Embryonic facial prominence (tissue), 1 donor: Measurements from ENCODE around the gene BCAT1.

Experiments
- DNase-seq: peaks from one replicate; pipeline ENCODE4 v3.0.0-alpha.2; 2016; ENCODE audit errors: extremely low spot score

The BCAT1 gene, protein sequence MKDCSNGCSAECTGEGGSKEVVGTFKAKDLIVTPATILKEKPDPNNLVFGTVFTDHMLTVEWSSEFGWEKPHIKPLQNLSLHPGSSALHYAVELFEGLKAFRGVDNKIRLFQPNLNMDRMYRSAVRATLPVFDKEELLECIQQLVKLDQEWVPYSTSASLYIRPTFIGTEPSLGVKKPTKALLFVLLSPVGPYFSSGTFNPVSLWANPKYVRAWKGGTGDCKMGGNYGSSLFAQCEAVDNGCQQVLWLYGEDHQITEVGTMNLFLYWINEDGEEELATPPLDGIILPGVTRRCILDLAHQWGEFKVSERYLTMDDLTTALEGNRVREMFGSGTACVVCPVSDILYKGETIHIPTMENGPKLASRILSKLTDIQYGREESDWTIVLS

GRCh38 chr12:24948757-24949722 is at the start of gene BCAT1:
TSS of gene BCAT1 (minus strand) at chr12:24949101. CDS start at chr12:24948932, 169 bp downstream.
- DNase-seq, result peak; percentile 38

DNA sequence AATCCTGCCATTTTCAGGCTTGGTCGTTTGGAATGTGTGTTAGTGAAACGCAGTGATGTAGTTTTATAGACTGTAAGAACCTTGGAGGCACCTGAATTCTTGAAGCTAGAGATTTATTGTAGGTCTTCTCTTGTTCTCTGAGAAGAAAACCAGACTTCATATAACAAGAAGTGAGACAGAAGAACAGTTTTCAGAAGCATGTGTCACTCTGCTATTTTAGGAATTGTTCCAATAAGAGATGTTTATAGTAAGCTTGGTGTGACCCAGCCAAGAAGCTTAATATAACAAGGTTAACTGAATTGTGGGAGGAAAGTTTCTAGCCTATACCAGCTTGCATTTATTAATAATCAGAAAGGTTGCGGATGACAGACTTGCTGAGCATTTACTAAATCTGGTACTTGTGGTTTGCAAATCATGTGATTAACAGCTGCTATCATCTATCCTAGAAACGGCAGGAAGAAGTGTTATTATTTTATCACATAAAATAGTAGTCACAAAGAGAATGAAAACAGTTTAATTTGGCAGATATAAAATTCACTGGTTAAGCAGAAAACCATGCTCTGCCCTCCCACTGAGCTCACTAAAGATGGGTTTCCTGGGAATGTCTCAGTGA is 49.2 kb upstream of the BCAT1 start:
- no peak for DNase-seq

DNA sequence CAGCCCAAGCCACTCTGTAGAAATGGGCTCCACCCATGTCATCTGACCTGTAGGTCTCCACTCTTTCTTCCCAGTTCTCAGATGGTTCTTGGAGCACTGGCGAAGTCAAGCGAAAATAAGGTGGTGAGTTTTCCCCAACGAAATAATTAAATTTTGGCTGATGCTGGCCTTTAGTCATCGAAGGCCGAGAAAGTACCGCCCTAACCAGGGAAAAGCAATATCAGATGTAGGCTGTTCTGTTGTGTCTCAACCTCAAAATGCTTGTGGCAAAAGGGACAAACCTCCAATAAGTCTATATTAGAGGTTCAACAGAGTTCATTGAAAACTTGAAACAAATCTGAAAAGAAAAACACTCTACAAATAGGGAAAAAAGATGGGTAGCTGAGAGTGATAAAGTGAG is 48.6 kb upstream of the BCAT1 start:
- no peak for DNase-seq

- DNase-seq, result no peak
Measured at GRCh38 chr12:24996820-24997219, 47.9 kb upstream of the BCAT1 start.

DNA sequence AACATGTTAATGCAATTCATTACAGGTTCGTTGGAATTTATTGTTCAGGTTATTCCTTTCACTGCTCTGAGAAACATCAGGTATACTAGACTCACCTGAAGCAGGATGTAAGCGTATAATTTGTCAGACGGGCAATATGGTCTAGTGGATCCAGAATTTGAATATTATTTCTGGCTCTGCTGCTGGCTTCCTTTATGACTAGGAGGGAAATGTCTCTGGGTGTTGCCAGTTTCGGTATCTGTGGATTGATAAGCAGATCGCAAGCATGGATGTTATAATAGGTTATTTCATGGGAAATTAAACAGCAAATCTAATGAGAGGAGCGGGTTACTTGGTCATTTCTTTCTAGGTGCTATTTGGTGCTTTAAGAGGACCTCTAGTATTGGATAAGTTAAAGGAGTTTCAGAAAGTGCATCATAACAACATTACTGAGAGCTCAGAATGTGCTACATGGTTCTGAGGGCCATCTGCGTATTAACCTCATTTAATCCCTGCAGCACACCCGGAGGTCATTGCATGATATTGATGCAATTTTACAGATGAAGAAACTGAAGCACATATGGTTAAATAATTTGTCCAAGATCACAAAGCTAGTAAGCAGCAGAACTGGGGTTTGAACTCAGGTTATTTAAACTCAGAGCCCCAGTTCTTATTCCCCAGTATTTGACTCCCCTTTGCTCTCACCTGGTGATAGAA is 47.3 kb upstream of the BCAT1 start:
- DNase-seq, result no peak

DNA sequence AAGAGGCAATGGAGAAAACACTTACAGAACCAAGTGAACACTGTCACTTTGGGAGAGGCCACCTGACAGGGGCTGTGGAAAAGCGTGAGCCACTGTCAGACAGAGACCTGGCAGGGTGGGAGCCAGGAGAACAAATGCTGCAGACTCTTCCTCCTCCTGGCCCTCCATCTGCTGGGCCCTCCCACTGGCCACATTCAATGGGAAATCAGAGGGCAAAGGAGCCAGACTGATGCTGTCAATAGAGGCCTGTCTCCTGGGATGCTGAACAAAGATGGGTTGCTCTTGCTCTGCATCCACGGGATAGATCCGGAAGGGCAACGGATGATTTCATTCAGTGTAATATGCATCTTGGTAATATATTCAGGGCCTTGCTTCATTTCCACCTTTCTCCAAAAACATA is 44.9 kb upstream of the BCAT1 start:
- DNase-seq, result no peak

- DNase-seq, result peak; percentile 62
Measured at GRCh38 chr12:24991209-24992049, 42.5 kb upstream of the BCAT1 start.

DNA sequence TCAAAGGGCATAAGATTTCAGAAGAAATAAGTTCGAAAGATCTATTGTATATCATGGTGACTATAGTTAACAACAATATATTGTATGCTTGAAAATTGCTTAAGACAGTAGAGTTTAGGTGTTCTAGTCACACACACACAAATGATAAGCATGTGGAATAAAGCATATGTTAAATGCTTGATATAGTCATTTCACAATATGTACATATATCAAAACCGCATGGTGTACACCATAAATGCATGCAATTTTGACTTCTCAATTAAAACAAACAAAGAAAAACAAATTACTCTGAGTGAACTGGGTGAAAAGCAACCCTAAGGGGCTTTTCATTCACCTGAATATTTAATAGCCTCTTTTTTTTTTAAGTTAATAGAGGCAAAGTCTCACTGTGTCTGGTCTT is 40.3 kb upstream of the BCAT1 start:
- DNase-seq, result no peak

DNA sequence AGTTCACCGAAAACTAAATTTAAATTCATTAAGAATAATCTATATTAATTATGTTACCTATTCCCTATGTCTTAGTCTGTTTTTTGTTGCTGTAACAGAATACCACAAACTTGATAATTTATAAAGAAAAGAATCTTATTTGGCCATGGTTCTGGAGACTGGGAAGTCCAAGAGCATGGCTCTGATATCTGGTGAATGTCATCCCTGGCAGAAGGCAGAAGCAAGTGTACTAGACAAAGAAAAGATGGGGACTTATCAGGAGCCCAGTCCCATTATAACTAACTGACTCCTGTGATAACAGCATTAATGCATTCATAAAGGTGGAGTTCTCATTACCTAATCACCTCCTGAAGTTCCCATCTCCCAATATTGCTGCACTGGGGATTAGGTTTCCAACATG is 33.3 kb upstream of the BCAT1 start:
- DNase-seq, result no peak

GRCh38 chr12:24979976-24980730 is 31.3 kb upstream of the BCAT1 start:
- no peak for DNase-seq

DNA sequence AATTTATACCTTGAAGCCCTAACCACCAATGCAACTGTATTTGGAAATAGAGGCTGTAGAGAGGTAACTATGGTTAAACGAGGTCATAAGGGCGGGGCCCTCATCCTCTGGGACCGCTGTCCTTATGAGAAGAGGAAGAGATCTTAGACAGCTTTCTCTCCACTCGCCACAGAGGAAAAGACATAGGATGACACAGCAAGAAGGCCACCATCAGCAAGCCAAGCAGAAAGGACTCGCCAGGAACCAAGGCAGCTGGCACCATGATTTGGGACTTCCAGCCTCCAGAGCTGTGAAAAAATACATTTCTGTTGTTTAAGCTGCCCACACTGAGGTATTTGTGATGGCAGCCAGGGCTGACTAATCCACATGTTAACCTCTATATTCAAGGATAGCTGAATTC is 30.4 kb upstream of the BCAT1 start:
- no peak for DNase-seq

GRCh38 chr12:24977711-24978110 is 28.8 kb upstream of the BCAT1 start:
- no peak for DNase-seq

DNA sequence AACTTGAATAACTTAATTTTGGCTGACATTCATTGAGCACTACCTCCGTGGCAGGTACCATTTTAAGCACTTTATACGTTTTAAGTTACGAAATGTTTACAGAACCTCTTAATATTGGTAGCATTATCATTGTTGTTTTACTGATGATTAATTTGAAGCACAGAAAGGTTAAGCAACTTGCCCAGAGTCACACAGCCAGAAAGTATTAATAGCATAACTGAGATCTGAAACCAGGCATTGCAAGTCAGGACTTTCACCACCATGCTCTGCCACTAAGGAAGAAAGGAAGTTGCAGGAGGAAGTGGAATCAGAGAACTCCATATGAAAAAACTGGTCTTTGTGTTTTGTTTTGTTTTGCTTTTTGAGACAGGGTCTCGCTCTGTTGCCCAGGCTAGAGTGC is 28.2 kb upstream of the BCAT1 start:
- DNase-seq, result no peak

- DNase-seq, result no peak
Measured at GRCh38 chr12:24975425-24975824, 26.5 kb upstream of the BCAT1 start.

DNA sequence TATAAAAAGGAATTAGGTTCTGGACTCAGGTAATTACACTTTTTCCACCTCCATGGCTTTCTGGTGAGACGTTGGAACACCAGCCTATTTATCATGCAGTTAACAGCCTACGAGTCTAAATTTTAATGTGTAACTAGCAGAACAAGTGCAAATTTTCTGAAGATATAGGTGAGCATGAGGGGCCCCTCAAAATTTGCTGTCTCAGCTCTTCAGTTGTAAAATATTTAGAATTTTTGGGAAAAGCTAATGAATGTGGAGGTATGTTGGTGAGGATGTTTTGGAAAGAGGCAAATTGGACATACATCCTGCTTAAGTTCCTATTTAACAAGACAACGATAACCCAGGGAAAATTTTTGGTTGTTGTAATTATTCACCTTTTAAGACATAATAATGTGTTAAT is 25.3 kb upstream of the BCAT1 start:
- DNase-seq, result no peak

DNA sequence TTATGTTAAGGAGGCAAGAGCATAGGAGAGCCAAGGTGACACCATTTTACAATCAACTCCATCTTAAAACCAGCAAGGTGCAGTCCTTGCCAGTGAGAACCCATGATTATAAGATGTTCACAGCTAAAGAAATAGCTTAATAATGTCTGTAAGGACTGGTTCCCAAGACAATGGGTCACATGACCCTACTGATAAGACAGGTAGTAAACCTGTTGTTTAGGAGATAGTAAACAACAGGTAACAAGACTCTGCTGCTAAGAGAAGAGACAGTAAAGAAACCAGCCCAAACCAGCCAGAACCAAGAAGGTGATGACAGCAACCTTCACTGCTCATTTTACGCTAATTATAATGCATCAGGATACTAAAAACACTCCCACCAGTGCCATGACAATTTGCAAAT is 23.2 kb upstream of the BCAT1 start:
- no peak for DNase-seq

GRCh38 chr12:24970177-24970576 is 21.3 kb upstream of the BCAT1 start:
- DNase-seq, result no peak

- no peak for DNase-seq
Measured at GRCh38 chr12:24966951-24967564, 18.2 kb upstream of the BCAT1 start.

GRCh38 chr12:24964342-24964741 is 15.4 kb upstream of the BCAT1 start:
- no peak for DNase-seq
